Left lung (tissue), 14 donors: Measurements from ENCODE around the gene PARD6B. TPM values are rescaled to one million over a fixed set of nuclear protein-coding genes. Genes with fewer than 3 reads are reported as not detected.

Source experiments
- ATAC-seq: fragments of 200-7000 bp; cut with Tn5 transposase; one replicate; pipeline ENCODE4 v1.9.1; 2020; ENCODE audit warnings: moderate library complexity
- DNase-seq, 4 donors: peaks; one replicate each; pipeline ENCODE4 v3.0.0-alpha.2; 2013 to 2020
- H3K27ac ChIP-seq, 2 donors: fragments of 200-600 bp; sonication (generic) in 1 of 2; one replicate each; pipeline versions ENCODE4 v1.5.0 to v1.8.0; 2020 to 2021
- H3K27me3 ChIP-seq, 2 donors: fragments of 200-600 bp; sonication (generic) in 1 of 2; one replicate each; pipeline versions ENCODE4 v1.5.0 to v1.8.0; 2020 to 2021
- H3K36me3 ChIP-seq, 2 donors: fragments of 200-600 bp; sonication (generic) in 1 of 2; one replicate each; pipeline versions ENCODE4 v1.5.0 to v1.8.0; 2020 to 2021
- H3K4me1 ChIP-seq, 2 donors: fragments of 200-600 bp; one replicate each; pipeline ENCODE4 v1.8.0; 2021
- H3K4me3 ChIP-seq, 2 donors: fragments of 200-600 bp; sonication (generic) in 1 of 2; one replicate each; pipeline versions ENCODE4 v1.5.0 to v1.8.0; 2020 to 2021; ENCODE audit warnings: mild to moderate bottlenecking in 1 of 2
- H3K9me3 ChIP-seq, 2 donors: fragments of 200-600 bp; sonication (generic) in 1 of 2; one replicate each; pipeline versions ENCODE4 v1.5.0 to v1.8.0; 2020 to 2021
- CTCF ChIP-seq, 2 donors: fragments of 200-600 bp; sonication (generic) in 1 of 2; IDR thresholded peaks; one replicate each; pipeline versions ENCODE4 v1.5.0 to v1.8.0; 2021; ENCODE audit warnings: antibody characterized with exemption in 2 of 2
- intact Hi-C, 2 donors: fragments of 100-400 bp; cut with DNase I; formaldehyde crosslinking; loops; one replicate each; pipeline versions ENCODE4 v1.11.2 to v1.14.2; 2022
- long read RNA-seq, 12 donors: library from polyadenylated mRNA in 2 of 12; unstranded in 2 of 12; transcript quantifications; one replicate each; pipeline ENCODE4 v2.0.0 and lab custom pipeline, GENCODE V29; 2019 to 2026
- polyA plus RNA-seq, 6 donors: library from polyadenylated mRNA; unstranded; fragments of 120-200 nt; gene quantifications; one replicate each; pipeline ENCODE4 v1.2.1, GENCODE V29; 2013; ENCODE audit not compliant: insufficient read length in 6 of 6
- total RNA-seq, 2 donors: library from RNA; stranded (reverse); fragmentation: NEBNext Ultra II Directional; extraction: Animal tissue kit (Norgen Biotek cat#: 25700); gene quantifications; one replicate each; pipeline ENCODE4 v1.2.1, GENCODE V29; 2021
- donor health status: DM: no; HTN: yes; CAD: no.
- donor health status: DM: no; HTN: no; CAD: no.

The PARD6B gene
- 10 to 100 TPM; 23.5 to 37.3 TPM for total RNA-seq
- 1 to 10 TPM; 5.1 to 9.0 (median 6.5) TPM for polyA plus RNA-seq
- long read RNA-seq, donor 1, full-length matches to known transcripts: 8 of 8 reads
- long read RNA-seq, donor 1, partial matches to known transcripts: 0 of 8 reads
- long read RNA-seq, donor 1, other reads (novel, unspliced or antisense): 0 of 8 reads
- long read RNA-seq, donor 2, full-length matches to known transcripts: 1 of 1 reads
- long read RNA-seq, donor 2, partial matches to known transcripts: 0 of 1 reads
- long read RNA-seq, donor 2, other reads (novel, unspliced or antisense): 0 of 1 reads
- long read RNA-seq, donor 3: 0 reads
- long read RNA-seq, donor 4, full-length matches to known transcripts: 1 of 6 reads
- long read RNA-seq, donor 4, partial matches to known transcripts: 2 of 6 reads
- long read RNA-seq, donor 4, other reads (novel, unspliced or antisense): 3 of 6 reads
- long read RNA-seq, donor 5, full-length matches to known transcripts: 8 of 8 reads
- long read RNA-seq, donor 5, partial matches to known transcripts: 0 of 8 reads
- long read RNA-seq, donor 5, other reads (novel, unspliced or antisense): 0 of 8 reads
- long read RNA-seq, donor 6, full-length matches to known transcripts: 2 of 2 reads
- long read RNA-seq, donor 6, partial matches to known transcripts: 0 of 2 reads
- long read RNA-seq, donor 6, other reads (novel, unspliced or antisense): 0 of 2 reads
- long read RNA-seq, donor 7: 0 reads
- long read RNA-seq, donor 8, full-length matches to known transcripts: 1 of 11 reads
- long read RNA-seq, donor 8, partial matches to known transcripts: 10 of 11 reads
- long read RNA-seq, donor 8, other reads (novel, unspliced or antisense): 0 of 11 reads
- long read RNA-seq, donor 9: 0 reads
- long read RNA-seq, donor 10: 0 reads
- long read RNA-seq, donor 11, full-length matches to known transcripts: 2 of 2 reads
- long read RNA-seq, donor 11, partial matches to known transcripts: 0 of 2 reads
- long read RNA-seq, donor 11, other reads (novel, unspliced or antisense): 0 of 2 reads
- long read RNA-seq, donor 12, full-length matches to known transcripts: 1 of 1 reads
- long read RNA-seq, donor 12, partial matches to known transcripts: 0 of 1 reads
- long read RNA-seq, donor 12, other reads (novel, unspliced or antisense): 0 of 1 reads

GRCh38 chr20:50731055-50731929 lies at the start of gene PARD6B:
Gene PARD6B, plus strand, starts transcription at chr20:50731580. Its CDS starts 207 bp downstream, at chr20:50731787.
- H3K4me1 ChIP-seq: peaks cover 0 to 43% of the 10 kb centered on the region in 2 donors
- H3K27ac ChIP-seq: peak within 1 kb of the TSS; percentile 84 to 89
- no peak for TF ChIP-seq CTCF (IDR thresholded peaks at IDR 0.05)

GRCh38 chr20:50682065-50682464 lies 49.3 kb upstream of the PARD6B start:
- no peaks in the 10 kb centered on the region for H3K27me3 ChIP-seq
- intact Hi-C loops: no loop called here

More at GRCh38 chr20:50731055-50731929, at the start of gene PARD6B:
- Histone ChIP-seq H3K27me3 (peaks cover 0 to 10% of the 10 kb centered on the region in 2 donors), H3K4me3 (peak within 1 kb of the TSS; percentile 71 to 91), H3K9me3 (no peaks in the 10 kb centered on the region), H3K36me3 (no peaks in the 10 kb centered on the region)
- intact Hi-C loops: no loop called here
- peak; percentile 90 to 99 (median 98) for DNase-seq
- peak; percentile 88 for ATAC-seq

GRCh38 chr20:50682947-50683530 lies 48.3 kb upstream of the PARD6B start:
- Histone ChIP-seq H3K9me3 (no peaks in the 10 kb centered on the region), H3K4me1 (no peaks in the 10 kb centered on the region), H3K4me3 (no peak overlapping the region), H3K36me3 (no peaks in the 10 kb centered on the region), H3K27me3 (no peaks in the 10 kb centered on the region), H3K27ac (no peak overlapping the region)
- TF ChIP-seq CTCF (IDR thresholded peaks at IDR 0.05): no peak
- DNase-seq (no peak), ATAC-seq (no peak)
- intact Hi-C loops: no loop called here

More at GRCh38 chr20:50682065-50682464, 49.3 kb upstream of the PARD6B start:
- no peaks in the 10 kb centered on the region for H3K4me1 ChIP-seq
- H3K36me3 ChIP-seq: no peaks in the 10 kb centered on the region
- DNase-seq: no peak
- ATAC-seq: no peak
- H3K9me3 ChIP-seq: no peaks in the 10 kb centered on the region
- H3K4me3 ChIP-seq: no peak overlapping the region
- no peak overlapping the region for H3K27ac ChIP-seq
- no peak for TF ChIP-seq CTCF (IDR thresholded peaks at IDR 0.05)

- Histone ChIP-seq H3K9me3 (no peaks in the 10 kb centered on the region), H3K27me3 (no peaks in the 10 kb centered on the region), H3K27ac (no peak overlapping the region), H3K4me3 (no peak overlapping the region), H3K36me3 (no peaks in the 10 kb centered on the region), H3K4me1 (no peaks in the 10 kb centered on the region)
- DNase-seq: no peak
- no peak for TF ChIP-seq CTCF (IDR thresholded peaks at IDR 0.05)
- no peak for ATAC-seq
- intact Hi-C loops: no loop called here
Measured at GRCh38 chr20:50683570-50683969, 47.8 kb upstream of the PARD6B start.
